Large intestine (tissue), 3 donors: ENCODE results near the gene NDFIP2. TPM values are rescaled to one million over a fixed set of nuclear protein-coding genes. Genes with fewer than 3 reads are reported as not detected.
"Not testable (repeated sequence)": the region's sequence is repeated elsewhere in the genome, so short reads cannot be mapped to it uniquely, and the experiment has no call there.

Source experiments
- DNase-seq, 2 donors: peaks; one replicate each; pipeline versions ENCODE4 v3.0.0 to v3.0.0-alpha.2; 2013
- H3K27ac ChIP-seq: one replicate; pipeline ENCODE4 v1.5.1; 2013; ENCODE audit warnings: low read length
- H3K27me3 ChIP-seq: 2 replicates; pipeline ENCODE4 v1.6.1; 2013; ENCODE audit warnings: low read length; ENCODE audit not compliant: control insufficient read depth, insufficient read depth
- H3K36me3 ChIP-seq: 2 replicates; pipeline ENCODE4 v1.6.1; 2013; ENCODE audit warnings: low read length; ENCODE audit not compliant: control insufficient read depth, insufficient read depth
- H3K4me1 ChIP-seq: one replicate; pipeline ENCODE4 v1.6.1; 2013; ENCODE audit warnings: low read length; ENCODE audit not compliant: control insufficient read depth, insufficient read depth
- H3K4me3 ChIP-seq: one replicate; pipeline ENCODE4 v1.5.1; 2013; ENCODE audit warnings: low read length
- H3K9me3 ChIP-seq: one replicate; pipeline ENCODE4 v1.6.1; 2013; ENCODE audit warnings: mild to moderate bottlenecking, low read depth, low read length, moderate library complexity; ENCODE audit not compliant: control insufficient read depth
- WGBS: methylation state at CpG from one replicate; pipeline ENCODE4 v1.1.5; 2013; ENCODE audit warnings: low lambda C conversion rate; ENCODE audit not compliant: insufficient coverage; 5-methylcytosine and 5-hydroxymethylcytosine counted together
- polyA plus RNA-seq: library from polyadenylated mRNA; unstranded; fragments of 120-200 nt; gene quantifications from one replicate; pipeline ENCODE4 v1.2.1, GENCODE V29; 2013

The NDFIP2 gene
- polyA plus RNA-seq, 1 donor: 79.0 TPM

DNA sequence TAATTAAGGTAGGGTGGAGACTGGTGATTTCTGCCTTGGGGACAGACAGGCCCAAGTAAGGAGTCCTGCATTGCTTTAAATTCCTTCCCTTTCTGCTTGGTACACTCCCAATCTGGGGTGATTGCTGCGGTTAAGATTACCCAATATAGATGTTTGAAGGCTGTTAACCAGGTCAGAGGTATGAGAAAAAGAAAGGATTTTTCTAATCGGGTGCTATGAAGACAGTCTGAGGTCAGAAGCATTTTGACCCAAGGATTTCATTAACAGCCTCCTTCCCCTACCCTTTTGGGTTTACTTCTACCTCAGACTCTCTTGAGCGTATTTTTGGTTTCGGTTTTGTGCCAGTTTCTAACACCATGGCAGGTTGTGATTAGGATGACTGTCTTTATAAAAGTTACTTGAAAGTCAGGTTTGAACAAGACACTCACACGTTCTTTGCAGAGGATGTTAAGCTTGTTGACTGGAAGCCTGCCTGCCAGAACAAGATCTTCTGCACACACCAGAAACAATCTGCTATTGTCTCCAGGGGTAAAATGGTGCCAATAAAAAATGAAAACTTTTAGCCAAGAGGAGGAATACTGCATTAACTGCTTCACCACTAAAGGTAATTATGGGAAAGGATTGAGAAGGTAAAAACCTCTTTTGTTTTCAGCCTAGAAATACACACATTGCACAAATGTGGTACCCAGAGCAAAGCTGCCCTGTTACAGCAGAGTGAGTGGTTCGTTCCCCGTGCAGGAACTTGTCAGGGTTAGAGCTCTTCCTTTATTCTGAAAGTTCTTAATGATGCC is 108.8 kb downstream of the NDFIP2 start:
- Histone ChIP-seq H3K27me3 (no peaks in the 10 kb centered on the region), H3K36me3 (no peaks in the 10 kb centered on the region), H3K27ac (no peak overlapping the region), H3K9me3 (peaks cover 2% of the 10 kb centered on the region), H3K4me3 (no peak overlapping the region), H3K4me1 (no peaks in the 10 kb centered on the region)
- 76% methylated on average over 2 of the region's 7 CpGs for WGBS
- no peak for DNase-seq

GRCh38 chr13:79590394-79590676 is 109.4 kb downstream of the NDFIP2 start:
- Histone ChIP-seq H3K27ac (no peak overlapping the region), H3K36me3 (no peaks in the 10 kb centered on the region), H3K9me3 (no peaks in the 10 kb centered on the region), H3K4me1 (no peaks in the 10 kb centered on the region), H3K4me3 (no peak overlapping the region), H3K27me3 (no peaks in the 10 kb centered on the region)
- DNase-seq: no peak

DNA sequence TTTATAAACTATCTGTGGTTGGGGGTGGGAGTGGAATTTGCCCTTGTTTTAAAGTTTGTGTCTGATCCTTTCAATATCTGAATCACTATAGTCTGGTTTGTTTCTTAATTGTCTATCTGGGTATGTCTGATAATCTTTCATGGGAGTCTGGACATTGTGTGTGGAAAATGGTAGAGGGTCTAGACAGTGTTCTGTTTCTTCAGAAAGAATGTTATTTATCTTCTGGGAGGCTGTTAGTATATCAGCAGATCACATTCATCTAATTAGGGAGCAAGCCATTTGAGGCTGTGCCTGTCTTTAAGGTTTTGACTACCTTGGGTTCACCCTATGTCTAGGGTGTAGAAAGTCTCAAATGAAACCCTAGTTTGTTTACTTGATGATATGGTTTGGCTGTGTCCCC is 110.5 kb downstream of the NDFIP2 start:
- no peaks in the 10 kb centered on the region for H3K27me3 ChIP-seq
- no peak overlapping the region for H3K4me3 ChIP-seq
- no peaks in the 10 kb centered on the region for H3K9me3 ChIP-seq
- no peak for DNase-seq
- no peak overlapping the region for H3K27ac ChIP-seq
- H3K36me3 ChIP-seq: no peaks in the 10 kb centered on the region
- no peaks in the 10 kb centered on the region for H3K4me1 ChIP-seq

- Histone ChIP-seq H3K36me3 (no peaks in the 10 kb centered on the region), H3K4me1 (no peaks in the 10 kb centered on the region), H3K27me3 (no peaks in the 10 kb centered on the region), H3K9me3 (no peaks in the 10 kb centered on the region), H3K4me3 (no peak overlapping the region), H3K27ac (no peak overlapping the region)
- WGBS: no CpG with 5 or more reads among the region's 2 CpGs
- no peak for DNase-seq
These were observed 112.2 kb downstream of the NDFIP2 start for GRCh38 chr13:79593121-79593520.

GRCh38 chr13:79593641-79594275 is 112.8 kb downstream of the NDFIP2 start:
- Histone ChIP-seq H3K9me3 (no peaks in the 10 kb centered on the region), H3K27ac (no peak overlapping the region), H3K27me3 (no peaks in the 10 kb centered on the region), H3K4me3 (no peak overlapping the region), H3K36me3 (no peaks in the 10 kb centered on the region), H3K4me1 (no peaks in the 10 kb centered on the region)
- no peak for DNase-seq
- no CpG with 5 or more reads among the region's 2 CpGs for WGBS

GRCh38 chr13:79600146-79600545 is 119.2 kb downstream of the NDFIP2 start:
- not testable (repeated sequence) for H3K4me3 ChIP-seq, H3K9me3 ChIP-seq, DNase-seq, H3K36me3 ChIP-seq, H3K27me3 ChIP-seq, H3K27ac ChIP-seq, H3K4me1 ChIP-seq
- WGBS: no CpG with 5 or more reads among the region's 33 CpGs

DNA sequence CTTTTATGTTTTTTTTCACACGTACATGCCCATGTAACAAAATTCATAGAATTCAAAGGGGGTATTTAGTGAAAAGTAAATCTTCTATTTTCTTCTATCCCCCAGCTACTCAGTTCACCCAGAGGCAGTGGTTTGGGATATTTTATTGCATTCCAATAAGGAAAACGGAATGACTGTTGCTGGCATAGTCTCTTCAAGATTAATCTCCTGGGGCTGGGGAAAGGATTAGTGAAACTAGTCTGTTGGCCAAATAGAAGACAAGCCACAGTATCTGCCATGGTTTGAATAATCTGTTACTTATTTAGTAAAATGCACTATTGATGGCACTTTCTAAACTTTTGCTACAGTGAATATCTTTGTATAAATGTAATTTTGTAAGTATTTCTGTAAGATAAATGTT is 122.0 kb downstream of the NDFIP2 start:
- DNase-seq: no peak
- H3K36me3 ChIP-seq: no peaks in the 10 kb centered on the region
- peaks cover 2% of the 10 kb centered on the region for H3K9me3 ChIP-seq
- H3K27ac ChIP-seq: no peak overlapping the region
- WGBS: 92% methylated on average over 1 of the region's 2 CpGs
- H3K4me3 ChIP-seq: no peak overlapping the region
- no peaks in the 10 kb centered on the region for H3K4me1 ChIP-seq
- no peaks in the 10 kb centered on the region for H3K27me3 ChIP-seq

DNA sequence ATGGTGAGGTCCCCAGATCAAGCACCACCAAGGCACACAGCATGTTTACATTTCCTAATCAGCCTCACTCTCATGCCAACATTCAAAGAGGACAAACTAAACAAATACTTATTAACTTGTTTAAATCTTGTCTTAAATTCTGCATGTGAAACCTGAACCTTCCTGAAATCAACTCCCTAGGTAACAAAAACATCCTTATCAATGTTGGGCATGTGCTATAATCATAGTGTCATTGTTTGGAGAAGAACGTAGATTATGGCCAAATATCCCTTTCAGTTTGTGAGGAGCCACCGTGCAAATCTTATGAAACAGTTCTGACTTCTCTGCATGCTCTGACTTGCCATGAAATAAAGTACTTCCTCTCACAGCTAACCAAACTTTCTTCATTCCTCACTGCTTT is 123.8 kb downstream of the NDFIP2 start:
- H3K9me3 ChIP-seq: peaks cover 2% of the 10 kb centered on the region
- no peak overlapping the region for H3K4me3 ChIP-seq
- WGBS: no CpG with 5 or more reads among the region's 2 CpGs
- H3K27ac ChIP-seq: no peak overlapping the region
- no peaks in the 10 kb centered on the region for H3K27me3 ChIP-seq
- no peak for DNase-seq
- H3K36me3 ChIP-seq: no peaks in the 10 kb centered on the region
- no peaks in the 10 kb centered on the region for H3K4me1 ChIP-seq

Other genes with a start within 250 kb of the NDFIP2 start
- 57.9 TPM for gene RBM26, start 74.9 kb upstream of the NDFIP2 start, polyA plus RNA-seq